Measurements from ENCODE around the gene ATP8B3. TPM values are rescaled to one million over a fixed set of nuclear protein-coding genes. Genes with fewer than 3 reads are reported as not detected.
A peak's percentile ranks its signal among the peaks of the same experiment; 100 is the strongest.

The ATP8B3 gene
- total and polyA plus RNA-seq, 9 of the 15 experiments (the other 6 are each of a cell fraction or from before 2014, with no cell fraction given), result 1.2 to 12.3 (median 3.8) TPM

GRCh38 chr19:1860042-1860775, 48.1 kb upstream of the ATP8B3 start (continued):
- TF ChIP-seq VEZF1 (CRISPR knock-in tag; IDR thresholded peaks at IDR 0.05) (peak; percentile 78), FOXP1 (CRISPR knock-in tag; IDR thresholded peaks at IDR 0.05) (no peak), ARHGAP35 (IDR thresholded peaks at IDR 0.05; ENCODE audit: partially characterized antibody) (no peak), RHOXF2B (CRISPR knock-in tag; conservative IDR thresholded peaks at IDR 0.05) (no peak), CXXC5 (CRISPR knock-in tag; IDR thresholded peaks at IDR 0.05) (peak; percentile 37; the same call in 1 of the 2 replicates), EZH2 (IDR thresholded peaks at IDR 0.05; ENCODE audit: borderline replicate concordance, low read depth, low read length) (no peak), SMAD1 (IDR thresholded peaks at IDR 0.05; ENCODE audit: low read depth, low read length, partially characterized antibody) (peak; percentile 22), TSHZ1 (CRISPR knock-in tag; IDR thresholded peaks at IDR 0.05) (no peak), TCF7L2 (IDR thresholded peaks at IDR 0.05; ENCODE audit: low read depth, low read length) (no peak), ELK3 (CRISPR knock-in tag; IDR thresholded peaks at IDR 0.05) (no peak), ZC3H8 (IDR thresholded peaks at IDR 0.05) (no peak), RBM34 (IDR thresholded peaks at IDR 0.05; ENCODE audit: borderline replicate concordance, insufficient read depth, low read length) (no peak), SREBF1 (IDR thresholded peaks at IDR 0.05; ENCODE audit: borderline replicate concordance, low read depth, low read length) (no peak), MXI1 (IDR thresholded peaks at IDR 0.05; ENCODE audit: low read depth, low read length) (peak; percentile 49), FOXM1 (IDR thresholded peaks at IDR 0.05; ENCODE audit: low read depth) (no peak), FOXM1 (CRISPR knock-in tag; IDR thresholded peaks at IDR 0.05; ENCODE audit: low read depth) (no peak), SMARCE1 (IDR thresholded peaks at IDR 0.05) (no peak), ZEB2 (IDR thresholded peaks at IDR 0.05) (no peak), IRF9 (tag; IDR thresholded peaks at IDR 0.05) (no peak), ZBTB26 (CRISPR knock-in tag; IDR thresholded peaks at IDR 0.05) (no peak)
